ENCODE results near the gene RSPO4.

DNA sequence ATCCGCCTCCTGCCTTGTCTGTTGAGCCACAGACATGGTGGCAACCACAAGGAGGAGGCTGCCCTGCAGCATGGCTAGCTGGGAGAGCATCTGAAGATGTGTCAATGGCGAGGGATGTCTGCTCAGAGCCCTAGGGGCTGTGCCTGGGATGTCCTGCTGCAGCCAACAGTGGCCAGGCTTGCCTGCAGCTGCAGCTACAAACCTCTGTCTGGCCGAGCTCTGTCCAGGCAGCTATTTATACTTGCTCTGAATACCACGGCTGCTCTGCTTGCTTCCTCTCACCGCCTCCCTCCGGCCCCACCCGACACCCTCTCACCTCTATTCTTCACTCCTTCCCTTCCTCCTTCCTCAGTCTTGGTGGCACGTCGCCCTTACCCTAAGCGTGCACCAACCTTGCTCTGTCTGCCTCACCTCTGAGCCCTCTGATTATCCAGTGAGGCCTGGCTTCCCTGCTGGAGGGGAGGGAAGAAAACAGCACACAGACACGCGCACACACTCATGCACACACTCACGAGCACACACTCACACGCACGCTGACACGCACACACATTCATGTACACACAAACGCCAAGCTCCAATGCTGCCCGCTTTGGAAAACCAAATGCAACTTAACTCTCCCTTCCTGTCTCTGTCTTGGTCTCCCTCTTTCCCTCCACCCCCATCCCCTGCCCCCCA, 85.8 kb downstream of the RSPO4 start, which contains the start of gene ANGPT4:
- no peak for TF ChIP-seq POLR2A (IDR thresholded peaks at IDR 0.05)
- TF ChIP-seq, protein P1, sequence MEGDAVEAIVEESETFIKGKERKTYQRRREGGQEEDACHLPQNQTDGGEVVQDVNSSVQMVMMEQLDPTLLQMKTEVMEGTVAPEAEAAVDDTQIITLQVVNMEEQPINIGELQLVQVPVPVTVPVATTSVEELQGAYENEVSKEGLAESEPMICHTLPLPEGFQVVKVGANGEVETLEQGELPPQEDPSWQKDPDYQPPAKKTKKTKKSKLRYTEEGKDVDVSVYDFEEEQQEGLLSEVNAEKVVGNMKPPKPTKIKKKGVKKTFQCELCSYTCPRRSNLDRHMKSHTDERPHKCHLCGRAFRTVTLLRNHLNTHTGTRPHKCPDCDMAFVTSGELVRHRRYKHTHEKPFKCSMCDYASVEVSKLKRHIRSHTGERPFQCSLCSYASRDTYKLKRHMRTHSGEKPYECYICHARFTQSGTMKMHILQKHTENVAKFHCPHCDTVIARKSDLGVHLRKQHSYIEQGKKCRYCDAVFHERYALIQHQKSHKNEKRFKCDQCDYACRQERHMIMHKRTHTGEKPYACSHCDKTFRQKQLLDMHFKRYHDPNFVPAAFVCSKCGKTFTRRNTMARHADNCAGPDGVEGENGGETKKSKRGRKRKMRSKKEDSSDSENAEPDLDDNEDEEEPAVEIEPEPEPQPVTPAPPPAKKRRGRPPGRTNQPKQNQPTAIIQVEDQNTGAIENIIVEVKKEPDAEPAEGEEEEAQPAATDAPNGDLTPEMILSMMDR (IDR thresholded peaks at IDR 0.05 in 4 of 5, conservative IDR thresholded peaks at IDR 0.05 in 1 of 5), result no peak
